ENCODE results near the gene CCDC102A.

Gene CCDC102A

GRCh38 chr16:57541754-57542435, 5.5 kb upstream of the CCDC102A start:
- H3K4me3 ChIP-seq (replicated peaks; ENCODE audit: low read depth, low read length), result no peak overlapping the region
- no peak for DNase-seq (ENCODE audit: low read depth)
- no peak for TF ChIP-seq CTCF (IDR thresholded peaks at IDR 0.05; ENCODE audit: low read length, missing control alignments)

GRCh38 chr16:57540906-57541753, 4.8 kb upstream of the CCDC102A start:
- no peak for DNase-seq (ENCODE audit: low read depth)
- H3K4me3 ChIP-seq (replicated peaks; ENCODE audit: low read depth, low read length), result no peak overlapping the region
- no peak for TF ChIP-seq CTCF (IDR thresholded peaks at IDR 0.05; ENCODE audit: low read length, missing control alignments)

GRCh38 chr16:57540387-57540786, 4.0 kb upstream of the CCDC102A start:
- no peak overlapping the region for H3K4me3 ChIP-seq (replicated peaks; ENCODE audit: low read depth, low read length)
- no peak for DNase-seq (ENCODE audit: low read depth)
- TF ChIP-seq CTCF (IDR thresholded peaks at IDR 0.05; ENCODE audit: low read length, missing control alignments), result no peak

- H3K4me3 ChIP-seq (replicated peaks; ENCODE audit: low read depth, low read length), result no peak overlapping the region
- no peak for DNase-seq (ENCODE audit: low read depth)
- no peak for TF ChIP-seq CTCF (IDR thresholded peaks at IDR 0.05; ENCODE audit: low read length, missing control alignments)
Measured at GRCh38 chr16:57539072-57539796, 2.9 kb upstream of the CCDC102A start.

- no peak for TF ChIP-seq CTCF (IDR thresholded peaks at IDR 0.05; ENCODE audit: low read length, missing control alignments)
- no peak for DNase-seq (ENCODE audit: low read depth)
- no peak overlapping the region for H3K4me3 ChIP-seq (replicated peaks; ENCODE audit: low read depth, low read length)
Measured at GRCh38 chr16:57538235-57538721, 1.9 kb upstream of the CCDC102A start.

GRCh38 chr16:57537581-57538234, 1.3 kb upstream of the CCDC102A start:
- TF ChIP-seq CTCF (IDR thresholded peaks at IDR 0.05; ENCODE audit: low read length, missing control alignments), result no peak
- H3K4me3 ChIP-seq (replicated peaks; ENCODE audit: low read depth, low read length), result no peak overlapping the region
- no peak for DNase-seq (ENCODE audit: low read depth)
